ENCODE measurements around the gene ZNF775.

ZNF775 gene

DNA sequence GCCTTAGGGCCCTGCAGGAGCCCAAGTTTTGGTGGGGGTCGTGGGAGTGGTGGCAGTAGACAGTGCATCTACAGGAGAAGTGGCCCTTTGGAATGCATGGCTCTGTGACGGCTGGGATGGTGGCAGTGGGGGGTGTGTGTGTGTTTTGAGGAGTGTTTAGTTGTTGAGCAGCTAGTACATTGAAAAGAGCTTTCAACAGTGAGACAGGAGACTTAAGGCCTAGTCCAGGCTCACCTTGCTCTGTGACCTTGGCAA, 27.1 kb downstream of the ZNF775 start:
- H2BK5ac ChIP-seq (ENCODE audit: low read length): no peak overlapping the region
- DNase-seq: no peak
- H3K4me2 ChIP-seq (ENCODE audit: low read length): no peak overlapping the region
- H3K4me3 ChIP-seq (ENCODE audit: low read length): no peak overlapping the region
- H3K79me2 ChIP-seq (ENCODE audit: control insufficient read depth, insufficient read depth, low read length): no peaks in the 10 kb centered on the region
- no peak overlapping the region for H4K8ac ChIP-seq (ENCODE audit: low read depth, low read length)
- no peak overlapping the region for H3K27ac ChIP-seq (ENCODE audit: low read depth, low read length)
- H4K5ac ChIP-seq (ENCODE audit: low read length): no peak overlapping the region
- H3K56ac ChIP-seq (ENCODE audit: low read length): no peak overlapping the region
- peaks cover 13% of the 10 kb centered on the region for H3K4me1 ChIP-seq (ENCODE audit: control insufficient read depth, low read depth, low read length)
- H3K9ac ChIP-seq (ENCODE audit: low read length): no peak overlapping the region
- H3K23ac ChIP-seq (ENCODE audit: low read length): no peak overlapping the region
- WGBS (ENCODE audit: extremely low coverage, insufficient coverage, low lambda C conversion rate): no CpG with 5 or more reads among the region's 2 CpGs
- no peaks in the 10 kb centered on the region for H3K36me3 ChIP-seq (ENCODE audit: control insufficient read depth, insufficient read depth, low read length)
- H2BK120ac ChIP-seq (ENCODE audit: low read depth, low read length): no peak overlapping the region
- H3K18ac ChIP-seq (ENCODE audit: low read length): no peak overlapping the region
- no peak overlapping the region for H3K4ac ChIP-seq (ENCODE audit: low read depth, low read length)
- no peaks in the 10 kb centered on the region for H3K27me3 ChIP-seq (ENCODE audit: insufficient read depth, low read length, poor library complexity)
- H2BK15ac ChIP-seq (replicated peaks; ENCODE audit: low read depth): no peak overlapping the region
- H3K79me1 ChIP-seq (ENCODE audit: low read length): no peaks in the 10 kb centered on the region
- no peak overlapping the region for H2AK5ac ChIP-seq (ENCODE audit: low read length)

DNA sequence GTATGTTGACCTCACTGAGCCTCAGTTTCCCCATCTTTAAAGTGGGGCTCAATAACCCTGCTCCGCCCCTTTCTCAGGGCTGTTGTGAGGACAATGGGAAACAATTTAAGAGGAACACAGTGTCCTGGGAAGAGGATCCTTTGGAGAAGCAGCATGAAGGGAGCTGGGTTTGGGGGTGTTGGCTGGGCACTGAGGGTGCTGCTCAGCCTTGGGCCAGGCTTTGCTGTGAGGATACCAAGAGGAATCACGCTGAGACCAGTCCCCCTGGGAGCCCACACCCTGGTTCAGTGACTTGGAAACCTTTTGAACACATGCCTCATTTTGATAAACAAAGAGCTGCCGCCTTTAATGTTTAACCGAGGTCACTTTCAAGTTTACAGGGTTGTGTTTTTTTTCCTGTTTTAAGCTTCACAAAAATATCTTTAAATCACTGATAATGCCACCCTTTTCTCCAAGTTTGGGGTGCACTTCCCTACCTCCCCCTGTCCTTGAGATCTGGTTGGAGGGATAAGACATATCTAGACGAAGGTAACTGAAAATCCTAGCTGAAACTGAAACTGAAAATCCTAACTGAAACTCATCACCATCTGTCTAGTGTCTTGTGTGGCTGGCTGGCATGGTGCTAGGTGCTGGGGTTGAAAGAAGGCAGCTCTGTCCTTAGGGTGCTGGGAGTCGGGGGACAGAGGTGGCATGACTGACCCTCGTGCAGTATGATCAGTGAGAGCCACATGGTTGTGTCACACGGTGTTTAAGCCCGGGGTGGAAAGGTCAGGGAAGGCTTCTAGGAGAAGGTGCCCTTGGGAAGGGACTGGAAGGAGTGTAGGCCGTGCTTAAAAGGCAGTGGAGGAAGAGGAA, 27.7 kb downstream of the ZNF775 start:
- H2BK120ac ChIP-seq (ENCODE audit: low read depth, low read length): no peak overlapping the region
- no peak for DNase-seq
- WGBS (ENCODE audit: extremely low coverage, insufficient coverage, low lambda C conversion rate): no CpG with 5 or more reads among the region's 10 CpGs
- H3K23ac ChIP-seq (ENCODE audit: low read length): no peak overlapping the region
- no peak overlapping the region for H3K56ac ChIP-seq (ENCODE audit: low read length)
- H3K36me3 ChIP-seq (ENCODE audit: control insufficient read depth, insufficient read depth, low read length): no peaks in the 10 kb centered on the region
- H2AK5ac ChIP-seq (ENCODE audit: low read length): no peak overlapping the region
- no peak overlapping the region for H2BK5ac ChIP-seq (ENCODE audit: low read length)
- H4K5ac ChIP-seq (ENCODE audit: low read length): no peak overlapping the region
- no peaks in the 10 kb centered on the region for H3K27me3 ChIP-seq (ENCODE audit: insufficient read depth, low read length, poor library complexity)
- H3K18ac ChIP-seq (ENCODE audit: low read length): no peak overlapping the region
- no peaks in the 10 kb centered on the region for H3K79me1 ChIP-seq (ENCODE audit: low read length)
- peaks cover 13% of the 10 kb centered on the region for H3K4me1 ChIP-seq (ENCODE audit: control insufficient read depth, low read depth, low read length)
- no peak overlapping the region for H3K4me3 ChIP-seq (ENCODE audit: low read length)
- no peak overlapping the region for H3K27ac ChIP-seq (ENCODE audit: low read depth, low read length)
- no peaks in the 10 kb centered on the region for H3K79me2 ChIP-seq (ENCODE audit: control insufficient read depth, insufficient read depth, low read length)
- no peak overlapping the region for H3K9ac ChIP-seq (ENCODE audit: low read length)
- H2BK15ac ChIP-seq (replicated peaks; ENCODE audit: low read depth): no peak overlapping the region
- no peak overlapping the region for H3K4me2 ChIP-seq (ENCODE audit: low read length)
- no peak overlapping the region for H3K4ac ChIP-seq (ENCODE audit: low read depth, low read length)
- no peak overlapping the region for H4K8ac ChIP-seq (ENCODE audit: low read depth, low read length)

- no peak overlapping the region for H3K4me2 ChIP-seq (ENCODE audit: low read length)
- H3K56ac ChIP-seq (ENCODE audit: low read length): no peak overlapping the region
- H3K4ac ChIP-seq (ENCODE audit: low read depth, low read length): no peak overlapping the region
- no peak overlapping the region for H2BK15ac ChIP-seq (replicated peaks; ENCODE audit: low read depth)
- no peaks in the 10 kb centered on the region for H3K79me1 ChIP-seq (ENCODE audit: low read length)
- H2BK5ac ChIP-seq (ENCODE audit: low read length): no peak overlapping the region
- no peaks in the 10 kb centered on the region for H3K79me2 ChIP-seq (ENCODE audit: control insufficient read depth, insufficient read depth, low read length)
- no CpG with 5 or more reads among the region's 91 CpGs for WGBS (ENCODE audit: extremely low coverage, insufficient coverage, low lambda C conversion rate)
- H3K27me3 ChIP-seq (ENCODE audit: insufficient read depth, low read length, poor library complexity): no peaks in the 10 kb centered on the region
- no peak overlapping the region for H2AK5ac ChIP-seq (ENCODE audit: low read length)
- no peak overlapping the region for H3K4me3 ChIP-seq (ENCODE audit: low read length)
- H4K5ac ChIP-seq (ENCODE audit: low read length): no peak overlapping the region
- H3K23ac ChIP-seq (ENCODE audit: low read length): no peak overlapping the region
- H3K36me3 ChIP-seq (ENCODE audit: control insufficient read depth, insufficient read depth, low read length): no peaks in the 10 kb centered on the region
- no peak overlapping the region for H3K27ac ChIP-seq (ENCODE audit: low read depth, low read length)
- no peak overlapping the region for H4K8ac ChIP-seq (ENCODE audit: low read depth, low read length)
- no peak overlapping the region for H3K9ac ChIP-seq (ENCODE audit: low read length)
- H2BK120ac ChIP-seq (ENCODE audit: low read depth, low read length): no peak overlapping the region
- no peak for DNase-seq
- H3K4me1 ChIP-seq (ENCODE audit: control insufficient read depth, low read depth, low read length): peaks cover 5% of the 10 kb centered on the region
- H3K18ac ChIP-seq (ENCODE audit: low read length): no peak overlapping the region
Measured at GRCh38 chr7:150407588-150408392, 28.7 kb downstream of the ZNF775 start.

- WGBS (ENCODE audit: extremely low coverage, insufficient coverage, low lambda C conversion rate): no CpG with 5 or more reads among the region's 22 CpGs
- no peak overlapping the region for H3K56ac ChIP-seq (ENCODE audit: low read length)
- no peak overlapping the region for H2AK5ac ChIP-seq (ENCODE audit: low read length)
- H3K4ac ChIP-seq (ENCODE audit: low read depth, low read length): no peak overlapping the region
- H4K8ac ChIP-seq (ENCODE audit: low read depth, low read length): no peak overlapping the region
- no peaks in the 10 kb centered on the region for H3K36me3 ChIP-seq (ENCODE audit: control insufficient read depth, insufficient read depth, low read length)
- peaks cover 4% of the 10 kb centered on the region for H3K4me1 ChIP-seq (ENCODE audit: control insufficient read depth, low read depth, low read length)
- H3K18ac ChIP-seq (ENCODE audit: low read length): no peak overlapping the region
- no peaks in the 10 kb centered on the region for H3K27me3 ChIP-seq (ENCODE audit: insufficient read depth, low read length, poor library complexity)
- no peak overlapping the region for H2BK15ac ChIP-seq (replicated peaks; ENCODE audit: low read depth)
- H3K79me2 ChIP-seq (ENCODE audit: control insufficient read depth, insufficient read depth, low read length): no peaks in the 10 kb centered on the region
- no peaks in the 10 kb centered on the region for H3K79me1 ChIP-seq (ENCODE audit: low read length)
- H3K4me2 ChIP-seq (ENCODE audit: low read length): no peak overlapping the region
- H3K4me3 ChIP-seq (ENCODE audit: low read length): no peak overlapping the region
- no peak overlapping the region for H4K5ac ChIP-seq (ENCODE audit: low read length)
- no peak overlapping the region for H2BK5ac ChIP-seq (ENCODE audit: low read length)
- H2BK120ac ChIP-seq (ENCODE audit: low read depth, low read length): no peak overlapping the region
- no peak overlapping the region for H3K27ac ChIP-seq (ENCODE audit: low read depth, low read length)
- no peak for DNase-seq
- H3K9ac ChIP-seq (ENCODE audit: low read length): no peak overlapping the region
- H3K23ac ChIP-seq (ENCODE audit: low read length): no peak overlapping the region
Measured at GRCh38 chr7:150408393-150409299, 29.5 kb downstream of the ZNF775 start.

DNA sequence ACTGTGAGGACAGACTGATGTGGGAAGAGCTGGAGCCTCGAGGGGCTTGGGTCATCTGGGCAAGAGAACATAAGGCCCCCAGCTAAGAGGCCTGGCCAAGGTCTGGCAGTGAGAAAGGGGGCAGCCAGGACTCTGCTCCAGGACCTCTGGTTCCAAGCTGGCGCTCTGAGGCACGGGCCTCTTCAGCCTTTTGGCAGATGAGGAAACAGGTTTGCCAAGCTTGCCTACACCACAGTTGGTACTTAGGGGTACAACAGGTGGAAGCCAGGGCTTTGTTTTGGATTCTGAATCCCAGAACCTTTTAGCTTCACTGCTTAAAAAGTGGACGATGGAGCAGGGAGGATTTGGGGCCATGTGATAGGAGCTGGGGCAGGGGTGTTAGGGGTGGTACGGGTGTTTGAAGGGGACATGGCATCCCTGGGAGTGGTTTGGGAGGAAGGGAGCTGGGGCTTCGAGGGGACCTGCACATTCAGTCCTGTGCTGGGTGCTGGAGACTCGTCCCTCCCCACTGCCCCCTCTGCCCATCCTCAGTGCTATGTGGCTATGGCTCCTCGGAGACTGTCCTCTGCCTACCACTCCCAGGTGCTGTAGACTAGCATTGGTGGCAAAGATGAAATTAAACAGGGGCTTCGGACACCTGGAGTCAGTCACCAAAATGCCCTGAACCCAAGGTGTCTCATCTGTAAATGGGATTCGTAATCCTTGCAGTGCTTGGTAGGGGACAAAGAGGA, 30.3 kb downstream of the ZNF775 start:
- H3K9ac ChIP-seq (ENCODE audit: low read length): no peak overlapping the region
- H3K79me1 ChIP-seq (ENCODE audit: low read length): no peaks in the 10 kb centered on the region
- no peak overlapping the region for H3K18ac ChIP-seq (ENCODE audit: low read length)
- no peak overlapping the region for H4K8ac ChIP-seq (ENCODE audit: low read depth, low read length)
- no peak overlapping the region for H2BK15ac ChIP-seq (replicated peaks; ENCODE audit: low read depth)
- no peaks in the 10 kb centered on the region for H3K27me3 ChIP-seq (ENCODE audit: insufficient read depth, low read length, poor library complexity)
- no peaks in the 10 kb centered on the region for H3K79me2 ChIP-seq (ENCODE audit: control insufficient read depth, insufficient read depth, low read length)
- no peak for DNase-seq
- WGBS (ENCODE audit: extremely low coverage, insufficient coverage, low lambda C conversion rate): no CpG with 5 or more reads among the region's 10 CpGs
- no peak overlapping the region for H2BK5ac ChIP-seq (ENCODE audit: low read length)
- H3K4me1 ChIP-seq (ENCODE audit: control insufficient read depth, low read depth, low read length): peaks cover under 1% of the 10 kb centered on the region
- no peak overlapping the region for H4K5ac ChIP-seq (ENCODE audit: low read length)
- no peak overlapping the region for H2BK120ac ChIP-seq (ENCODE audit: low read depth, low read length)
- no peak overlapping the region for H3K27ac ChIP-seq (ENCODE audit: low read depth, low read length)
- no peak overlapping the region for H3K4ac ChIP-seq (ENCODE audit: low read depth, low read length)
- H3K36me3 ChIP-seq (ENCODE audit: control insufficient read depth, insufficient read depth, low read length): no peaks in the 10 kb centered on the region
- no peak overlapping the region for H3K56ac ChIP-seq (ENCODE audit: low read length)
- no peak overlapping the region for H3K4me2 ChIP-seq (ENCODE audit: low read length)
- no peak overlapping the region for H3K4me3 ChIP-seq (ENCODE audit: low read length)
- no peak overlapping the region for H2AK5ac ChIP-seq (ENCODE audit: low read length)
- H3K23ac ChIP-seq (ENCODE audit: low read length): no peak overlapping the region

Measured in mesendoderm (in vitro differentiated cells).